OCI-LY1 (cell line): ENCODE measurements around the gene GJD3.
"Not testable (repeated sequence)": the region's sequence is repeated elsewhere in the genome, so short reads cannot be mapped to it uniquely, and the experiment has no call there.

ENCODE experiments used
- CTCF ChIP-seq: fragments of 200-600 bp; sonication (generic), shearing (Covaris generic); IDR thresholded peaks from 2 replicates; pipeline ENCODE4 v1.5.1; 2017; ENCODE audit warnings: mild to moderate bottlenecking, antibody characterized with exemption, low read length, moderate library complexity, mixed read lengths
- EZH2 ChIP-seq: fragments of 200-600 bp; sonication (generic), shearing (Covaris generic); IDR thresholded peaks from 2 replicates; pipeline ENCODE4 v1.8.0; 2017; ENCODE audit warnings: borderline replicate concordance, mixed run types, mild to moderate bottlenecking, antibody characterized with exemption, low read length, moderate library complexity, mixed read lengths

GRCh38 chr17:40367728-40368127 lies 3.2 kb upstream of the GJD3 start:
- TF ChIP-seq CTCF, EZH2: not testable (repeated sequence)
